ENCODE measurements around the gene DNAJC3.
"Not testable (repeated sequence)": the region's sequence is repeated elsewhere in the genome, so short reads cannot be mapped to it uniquely, and the experiment has no call there.

DNAJC3 gene

DNA sequence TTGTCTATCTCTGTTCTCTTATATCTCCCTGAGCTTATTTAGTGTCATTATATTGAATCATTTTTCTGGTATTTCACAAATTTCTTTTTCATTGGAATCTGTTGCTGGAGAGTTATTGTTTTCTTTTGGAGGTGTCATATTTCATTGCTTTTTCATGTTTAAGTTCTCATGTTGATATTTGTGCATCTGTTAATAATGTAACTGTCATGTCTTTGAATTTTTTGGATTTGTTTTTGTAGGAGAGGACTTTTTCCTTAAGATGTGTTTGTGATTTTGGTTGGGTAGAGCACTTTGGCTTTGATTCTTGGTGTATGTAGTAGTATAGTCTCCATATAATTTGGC is 64.0 kb downstream of the DNAJC3 start:
- Histone ChIP-seq H3K36me3 (peaks cover 14% of the 10 kb centered on the region), H3K4me2 (no peak overlapping the region), H3K4me3 (no peak overlapping the region), H3K9me3 (peaks cover 15% of the 10 kb centered on the region), H3K9ac (no peak overlapping the region), H4K20me1 (peaks cover 31% of the 10 kb centered on the region), H3K27ac (no peak overlapping the region), H3K27me3 (no peaks in the 10 kb centered on the region), H3K4me1 (peaks cover 6% of the 10 kb centered on the region)
- no peak for TF ChIP-seq Cebpa-rat (IDR thresholded peaks at IDR 0.05)

DNA sequence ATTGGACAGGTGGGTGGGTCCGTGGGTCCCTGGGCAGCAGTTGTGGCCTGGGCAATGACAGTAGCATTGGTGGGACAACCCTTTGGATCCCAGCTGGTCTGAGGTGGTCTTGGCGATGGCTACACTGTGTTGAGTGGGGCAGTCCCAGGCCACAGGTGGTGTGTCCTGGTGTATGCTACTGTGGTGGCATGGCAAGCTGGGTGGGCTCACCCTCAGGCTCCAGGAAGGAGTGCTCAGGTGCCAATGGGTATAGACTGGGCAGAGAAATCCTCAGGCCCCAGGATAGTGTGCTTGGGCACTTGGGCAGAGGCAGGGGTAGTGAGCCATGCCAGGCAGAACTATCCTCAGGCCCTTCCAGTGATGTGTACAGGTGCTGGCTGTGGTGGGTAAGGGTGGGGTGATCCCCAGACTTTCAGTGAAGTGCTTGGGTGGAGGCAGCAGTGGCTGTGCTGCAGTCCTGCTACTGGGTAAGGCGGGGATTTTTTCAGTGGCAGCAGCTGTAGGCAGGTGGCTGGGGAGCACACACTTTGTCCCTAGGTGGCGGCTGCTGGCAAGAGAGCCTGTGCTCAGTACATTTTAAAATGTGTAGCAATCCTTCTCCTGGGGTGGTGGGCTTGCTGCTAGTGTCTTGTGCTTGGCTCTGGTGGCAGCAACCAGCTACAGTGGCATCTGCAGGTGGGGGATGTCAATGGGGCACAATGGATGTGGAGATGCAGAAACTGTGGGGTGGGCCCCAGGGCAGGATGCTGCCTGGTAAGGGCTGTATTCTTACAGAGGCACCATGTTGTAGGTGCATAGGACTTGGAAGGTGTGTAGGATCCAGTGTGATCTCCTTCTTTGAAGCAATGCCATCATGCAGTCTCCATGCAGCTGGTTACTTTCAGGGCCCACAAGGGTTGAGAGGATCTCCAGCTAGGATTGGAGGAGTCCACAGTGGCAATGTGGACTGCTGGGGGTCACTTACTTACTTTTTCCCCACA is 64.9 kb downstream of the DNAJC3 start:
- Histone ChIP-seq H3K27ac (no peak overlapping the region), H3K4me3 (no peak overlapping the region), H3K36me3 (peaks cover 15% of the 10 kb centered on the region), H3K27me3 (no peaks in the 10 kb centered on the region), H3K9ac (no peak overlapping the region), H4K20me1 (peaks cover 33% of the 10 kb centered on the region), H3K4me1 (peaks cover 6% of the 10 kb centered on the region), H3K9me3 (peaks cover 15% of the 10 kb centered on the region), H3K4me2 (no peak overlapping the region)
- TF ChIP-seq Cebpa-rat (IDR thresholded peaks at IDR 0.05) = no peak

- H3K4me2 ChIP-seq = no peak overlapping the region
- no peaks in the 10 kb centered on the region for H3K27me3 ChIP-seq
- H4K20me1 ChIP-seq = peaks cover 33% of the 10 kb centered on the region
- H3K9ac ChIP-seq = no peak overlapping the region
- no peak for TF ChIP-seq Cebpa-rat (IDR thresholded peaks at IDR 0.05)
- H3K27ac ChIP-seq = no peak overlapping the region
- peaks cover 6% of the 10 kb centered on the region for H3K4me1 ChIP-seq
- H3K36me3 ChIP-seq = peaks cover 15% of the 10 kb centered on the region
- peaks cover 15% of the 10 kb centered on the region for H3K9me3 ChIP-seq
- H3K4me3 ChIP-seq = no peak overlapping the region
Observed at GRCh38 chr13:95743192-95743591, 66.3 kb downstream of the DNAJC3 start.

DNA sequence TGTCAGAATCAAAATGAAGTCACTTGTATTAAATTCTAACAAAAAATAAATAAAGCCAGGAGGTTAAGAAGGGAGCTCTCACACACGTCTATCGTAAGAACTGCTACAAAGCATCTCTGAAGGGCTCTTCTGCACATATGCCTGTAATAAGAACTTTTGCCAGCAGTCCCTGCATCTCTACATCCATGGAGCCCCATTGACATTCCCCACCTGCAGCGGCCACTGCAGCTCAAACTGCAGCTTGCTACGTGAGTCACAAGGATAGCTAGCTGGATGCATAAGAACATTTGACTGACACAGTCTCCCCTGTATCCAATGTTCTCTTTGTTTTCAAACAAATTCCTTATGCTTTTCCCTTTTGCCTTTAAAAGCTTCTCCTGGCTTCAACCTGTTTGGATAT is 68.3 kb downstream of the DNAJC3 start:
- peaks cover 6% of the 10 kb centered on the region for H3K4me1 ChIP-seq
- peaks cover 15% of the 10 kb centered on the region for H3K9me3 ChIP-seq
- peaks cover 22% of the 10 kb centered on the region for H3K36me3 ChIP-seq
- H3K9ac ChIP-seq = no peak overlapping the region
- no peaks in the 10 kb centered on the region for H3K27me3 ChIP-seq
- TF ChIP-seq Cebpa-rat (IDR thresholded peaks at IDR 0.05) = no peak
- no peak overlapping the region for H3K4me2 ChIP-seq
- H4K20me1 ChIP-seq = peaks cover 33% of the 10 kb centered on the region
- H3K27ac ChIP-seq = no peak overlapping the region
- no peak overlapping the region for H3K4me3 ChIP-seq

GRCh38 chr13:95745752-95746151 is 68.8 kb downstream of the DNAJC3 start:
- Histone ChIP-seq H3K9ac (no peak overlapping the region), H3K27me3 (no peaks in the 10 kb centered on the region), H3K4me1 (peaks cover 6% of the 10 kb centered on the region), H3K9me3 (peaks cover 12% of the 10 kb centered on the region), H4K20me1 (peaks cover 33% of the 10 kb centered on the region), H3K4me2 (no peak overlapping the region), H3K4me3 (no peak overlapping the region), H3K27ac (no peak overlapping the region), H3K36me3 (peaks cover 22% of the 10 kb centered on the region)
- no peak for TF ChIP-seq Cebpa-rat (IDR thresholded peaks at IDR 0.05)

DNA sequence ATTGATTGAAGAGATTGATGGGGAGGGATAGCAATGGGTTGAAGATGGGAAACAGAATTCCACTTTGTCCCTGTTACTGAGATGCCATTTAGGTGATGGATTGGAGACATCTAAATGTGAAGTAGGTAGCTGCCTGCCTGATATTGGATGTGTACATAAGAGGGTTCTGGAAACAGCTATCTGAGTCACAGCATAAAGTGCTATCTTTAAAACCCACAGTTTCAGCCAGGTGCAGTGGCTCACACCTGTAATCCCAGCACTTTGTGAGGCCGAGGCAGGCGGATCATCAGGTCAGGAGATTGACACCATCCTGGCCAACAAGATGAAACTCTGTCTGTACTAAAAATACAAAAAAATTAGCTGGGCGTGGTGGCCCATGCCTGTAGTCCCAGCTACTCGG is 72.6 kb downstream of the DNAJC3 start:
- H3K9me3 ChIP-seq = 0 out of 2 replicates have a peak, but pooled peaks cover 3% of the 10 kb centered on the region
- no peak overlapping the region for H3K4me3 ChIP-seq
- peaks cover 12% of the 10 kb centered on the region; the same call in 1 of the 2 replicates for H4K20me1 ChIP-seq
- no peak overlapping the region for H3K4me2 ChIP-seq
- no peaks in the 10 kb centered on the region for H3K27me3 ChIP-seq
- TF ChIP-seq Cebpa-rat (IDR thresholded peaks at IDR 0.05) = no peak
- no peak overlapping the region for H3K27ac ChIP-seq
- H3K4me1 ChIP-seq = no peaks in the 10 kb centered on the region
- peaks cover 24% of the 10 kb centered on the region for H3K36me3 ChIP-seq
- no peak overlapping the region for H3K9ac ChIP-seq

DNA sequence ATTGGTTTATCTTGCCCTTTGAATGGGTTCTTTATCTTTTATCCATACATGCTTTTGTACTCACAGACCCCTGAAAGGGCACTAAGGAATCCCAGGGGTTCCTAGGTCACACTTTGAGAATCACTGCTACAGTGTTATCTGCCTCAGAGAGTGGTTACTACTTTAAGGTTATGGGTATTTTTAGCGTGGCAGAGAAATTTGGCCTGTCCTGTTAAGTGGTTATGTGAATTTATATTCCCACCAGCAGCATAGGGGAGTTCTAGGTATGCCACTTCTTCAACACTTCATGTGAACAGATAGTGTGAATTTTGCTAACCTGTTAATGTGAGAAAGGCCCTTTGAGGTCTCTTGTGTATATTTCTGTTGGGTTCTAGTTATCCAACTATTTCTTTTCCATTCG is 75.7 kb downstream of the DNAJC3 start:
- H3K4me1 ChIP-seq = no peaks in the 10 kb centered on the region

DNA sequence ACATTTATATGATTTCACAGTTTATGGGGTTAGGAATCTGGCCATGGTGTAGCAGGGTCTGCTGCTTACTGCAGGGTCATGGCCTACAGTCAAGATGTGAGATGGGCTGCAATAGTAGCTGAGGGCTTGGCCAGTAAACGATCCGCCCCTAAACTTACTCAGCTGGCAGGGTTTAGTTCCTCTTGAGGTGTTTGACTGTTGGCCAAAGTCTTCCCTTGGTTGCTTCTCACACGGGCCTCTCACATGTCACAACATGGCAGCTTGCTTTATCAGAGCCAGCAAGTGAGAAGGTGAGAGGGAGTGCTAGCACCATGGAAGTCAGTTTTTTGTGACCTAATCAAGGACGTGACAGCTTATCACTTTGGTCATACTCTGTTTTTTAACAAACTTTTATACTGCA is 77.1 kb downstream of the DNAJC3 start:
- Histone ChIP-seq H3K9ac (no peak overlapping the region), H3K27ac (no peak overlapping the region), H3K36me3 (0 out of 2 replicates have a peak, but pooled peaks cover 19% of the 10 kb centered on the region), H3K9me3 (0 out of 2 replicates have a peak, but pooled peaks cover 3% of the 10 kb centered on the region), H3K27me3 (no peaks in the 10 kb centered on the region), H3K4me3 (no peak overlapping the region), H3K4me2 (no peak overlapping the region), H4K20me1 (no peaks in the 10 kb centered on the region), H3K4me1 (no peaks in the 10 kb centered on the region)
- TF ChIP-seq Cebpa-rat (IDR thresholded peaks at IDR 0.05) = no peak

More for the DNA sequence above, 75.7 kb downstream of the DNAJC3 start:
- H3K9ac ChIP-seq = no peak overlapping the region
- no peak overlapping the region for H3K4me3 ChIP-seq
- H4K20me1 ChIP-seq = no peaks in the 10 kb centered on the region
- no peak overlapping the region for H3K27ac ChIP-seq
- H3K27me3 ChIP-seq = no peaks in the 10 kb centered on the region
- no peak for TF ChIP-seq Cebpa-rat (IDR thresholded peaks at IDR 0.05)
- 0 out of 2 replicates have a peak, but pooled peaks cover 3% of the 10 kb centered on the region for H3K9me3 ChIP-seq
- 0 out of 2 replicates have a peak, but pooled peaks cover 17% of the 10 kb centered on the region for H3K36me3 ChIP-seq
- H3K4me2 ChIP-seq = no peak overlapping the region

DNA sequence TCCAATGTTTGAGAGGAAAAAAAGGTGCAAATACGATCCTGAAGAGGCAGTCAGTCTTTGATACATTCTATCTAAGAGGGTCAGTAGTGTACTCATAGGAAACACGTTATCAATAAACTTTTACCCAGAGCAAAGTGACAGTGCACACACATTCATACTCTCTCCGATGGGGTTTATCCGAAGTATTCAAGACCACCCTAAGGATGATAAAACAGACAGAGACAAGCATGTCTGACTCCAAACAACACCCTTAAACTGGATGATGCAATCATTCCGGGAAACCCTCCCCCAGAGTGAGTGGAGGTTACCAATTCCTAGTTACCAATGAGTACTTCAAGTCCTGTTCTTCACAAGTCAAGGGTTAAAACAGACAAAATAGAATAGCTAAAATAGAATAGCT is 79.1 kb downstream of the DNAJC3 start:
- Histone ChIP-seq H3K27ac (no peak overlapping the region), H3K9me3 (0 out of 2 replicates have a peak, but pooled peaks cover under 1% of the 10 kb centered on the region), H3K36me3 (peaks cover 22% of the 10 kb centered on the region; the same call in 1 of the 2 replicates), H3K4me3 (no peak overlapping the region), H3K27me3 (no peaks in the 10 kb centered on the region), H4K20me1 (no peaks in the 10 kb centered on the region), H3K4me2 (no peak overlapping the region), H3K9ac (no peak overlapping the region), H3K4me1 (no peaks in the 10 kb centered on the region)
- no peak for TF ChIP-seq Cebpa-rat (IDR thresholded peaks at IDR 0.05)

DNA sequence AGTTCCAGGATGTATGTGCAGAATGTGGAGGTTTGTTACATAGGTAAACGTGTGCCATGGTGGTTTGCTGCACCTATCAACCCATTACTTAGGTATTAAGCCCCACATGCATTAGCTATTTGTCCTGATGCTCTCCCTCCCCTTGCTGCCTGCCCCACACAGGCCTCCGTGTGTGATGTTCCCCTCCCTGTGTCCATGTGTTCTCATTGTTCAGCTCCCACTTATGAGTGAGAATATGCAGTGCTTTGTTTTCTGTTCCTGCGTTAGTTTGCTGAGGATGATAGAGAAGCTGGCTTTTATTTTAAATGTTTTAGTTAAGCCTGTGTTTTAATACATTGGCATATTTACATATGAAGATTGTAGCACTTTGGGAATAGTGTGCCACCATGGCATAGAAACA is 85.7 kb downstream of the DNAJC3 start:
- not testable (repeated sequence) for H3K4me2 ChIP-seq, H3K27me3 ChIP-seq, H3K9ac ChIP-seq, H3K4me1 ChIP-seq, H4K20me1 ChIP-seq, H3K9me3 ChIP-seq, H3K27ac ChIP-seq, H3K4me3 ChIP-seq
- peaks cover 63% of the 10 kb centered on the region for H3K36me3 ChIP-seq
